ENCODE results near the gene ZNF593.
A peak's percentile ranks its signal among the peaks of the same experiment; 100 is the strongest.

ZNF593 gene

DNA sequence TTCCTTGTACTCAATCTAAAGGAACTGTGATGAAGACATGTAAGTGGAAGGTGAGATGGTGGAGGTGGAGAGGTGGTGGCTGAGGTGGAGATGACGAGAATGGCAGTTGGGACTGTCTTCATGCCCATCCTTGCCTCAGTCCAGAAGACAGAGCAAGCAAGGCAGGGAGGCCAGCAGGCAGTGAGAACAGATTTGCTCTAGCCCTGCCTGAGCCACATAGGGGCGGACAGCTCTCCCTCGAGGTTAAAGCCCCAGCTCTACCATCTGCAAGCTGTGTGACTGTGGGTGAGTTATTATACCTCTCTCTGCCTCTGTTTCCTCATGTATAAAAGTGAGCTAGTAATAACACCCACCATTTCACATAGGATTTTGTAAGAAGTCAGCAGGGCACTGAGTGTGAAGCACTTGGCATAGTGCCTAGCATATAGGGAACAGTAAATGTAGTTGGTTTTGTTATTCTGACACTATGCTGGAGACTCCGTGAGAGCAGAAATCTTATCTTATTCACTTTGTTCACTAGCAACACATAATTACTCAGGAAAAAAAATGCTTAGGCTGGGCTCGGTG, 15.7 kb upstream of the ZNF593 start:
- DNase-seq: no peak

DNA sequence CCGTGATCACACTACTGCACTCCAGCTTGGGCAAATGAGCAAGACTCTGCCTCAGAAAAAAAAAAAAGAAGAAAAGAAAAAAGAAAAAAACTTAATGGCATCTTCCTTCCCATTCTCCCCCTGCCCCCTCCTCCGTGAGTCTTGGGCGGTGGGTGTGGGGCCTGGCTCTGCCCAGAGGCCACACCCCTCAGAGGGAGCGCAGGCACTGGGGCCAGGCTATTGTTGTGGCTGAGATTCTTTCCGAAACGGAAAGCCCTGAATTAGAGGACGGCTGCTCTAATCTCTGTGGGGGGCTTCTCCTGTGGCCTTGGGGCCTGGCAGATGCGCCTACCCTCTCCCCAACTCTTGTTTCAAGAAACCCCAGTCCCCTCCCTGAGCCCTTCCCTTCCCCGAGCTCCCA, 15.0 kb upstream of the ZNF593 start:
- DNase-seq: no peak

DNA sequence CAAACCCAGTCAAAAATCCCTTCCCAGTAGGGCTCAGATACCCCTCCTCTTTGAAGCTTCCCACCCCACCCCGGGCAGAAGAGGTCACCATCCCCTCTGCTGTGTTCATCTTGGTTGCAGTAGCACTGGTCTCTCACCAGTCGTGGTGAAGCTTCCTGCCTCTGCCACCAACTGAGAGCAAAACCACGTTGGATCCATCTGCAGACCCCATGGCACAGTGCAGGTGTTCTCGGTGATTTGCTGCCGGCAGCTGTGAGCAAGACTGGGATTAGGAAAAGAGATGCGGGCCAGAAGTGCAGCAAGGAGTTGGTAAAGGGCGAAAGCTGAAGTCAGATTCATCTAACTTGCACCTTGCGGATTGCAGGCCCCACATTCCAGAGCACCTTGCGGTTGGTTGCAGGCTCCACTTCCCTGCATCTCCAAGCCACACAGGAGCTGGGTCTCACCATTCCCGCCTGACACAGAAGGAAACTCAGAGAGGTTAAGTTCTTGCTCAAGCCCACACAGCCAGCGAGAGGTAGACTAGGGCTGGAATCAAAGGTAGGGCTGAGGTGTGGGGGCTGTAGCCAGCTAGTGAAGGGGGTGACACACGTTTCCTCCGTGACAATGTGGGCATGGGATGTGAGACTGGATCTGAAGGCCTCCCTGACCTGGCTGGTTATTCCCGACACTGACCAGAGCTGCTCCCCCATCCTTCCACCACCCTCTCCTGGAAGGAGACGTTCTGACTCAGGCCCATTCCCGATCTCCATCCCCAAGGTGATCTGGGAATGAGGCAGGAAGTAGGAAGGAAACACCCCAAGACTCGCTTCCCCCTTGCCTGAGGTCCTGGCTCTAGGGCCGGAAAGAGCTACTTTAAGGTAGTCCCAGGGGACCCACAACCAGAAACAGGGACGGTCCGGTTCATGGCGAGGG, 14.1 kb upstream of the ZNF593 start:
- no peak for DNase-seq

DNA sequence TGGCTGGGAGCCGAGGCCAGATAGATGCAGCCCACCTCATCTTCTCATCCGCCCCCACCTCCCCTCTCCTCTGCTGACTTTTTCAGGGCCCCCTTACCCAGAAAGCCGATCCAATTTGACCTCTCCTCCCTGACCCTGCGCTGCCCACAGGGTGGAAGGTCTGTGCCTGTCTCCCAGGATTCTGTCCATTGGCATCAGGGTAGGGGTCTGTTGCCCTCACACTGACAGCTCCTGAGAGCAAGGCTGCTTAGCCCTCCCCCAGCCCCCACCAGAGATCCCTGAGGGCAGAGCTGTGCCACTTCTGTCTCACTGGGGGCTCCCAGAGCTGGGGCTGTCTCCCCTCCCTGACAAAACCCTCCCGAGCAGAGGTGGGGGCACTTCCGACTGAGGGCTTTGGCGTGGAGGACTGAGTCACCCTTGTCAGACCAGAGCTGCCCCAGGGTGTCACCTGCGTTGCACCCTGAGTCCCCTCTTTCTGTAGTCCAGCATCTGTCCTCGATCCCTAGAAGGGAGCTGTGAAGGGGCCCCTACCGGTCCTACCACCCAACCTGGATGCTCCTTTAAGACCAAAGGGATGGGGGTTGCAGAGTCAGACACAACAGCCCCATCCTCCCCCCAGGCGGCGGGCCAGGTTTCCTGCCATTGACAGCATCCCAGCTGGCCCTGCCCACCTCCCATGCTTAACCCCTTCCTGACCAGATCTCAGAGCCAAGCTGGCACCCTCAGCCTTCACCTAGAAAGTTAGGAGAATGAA, 13.2 kb upstream of the ZNF593 start:
- no peak for DNase-seq

DNA sequence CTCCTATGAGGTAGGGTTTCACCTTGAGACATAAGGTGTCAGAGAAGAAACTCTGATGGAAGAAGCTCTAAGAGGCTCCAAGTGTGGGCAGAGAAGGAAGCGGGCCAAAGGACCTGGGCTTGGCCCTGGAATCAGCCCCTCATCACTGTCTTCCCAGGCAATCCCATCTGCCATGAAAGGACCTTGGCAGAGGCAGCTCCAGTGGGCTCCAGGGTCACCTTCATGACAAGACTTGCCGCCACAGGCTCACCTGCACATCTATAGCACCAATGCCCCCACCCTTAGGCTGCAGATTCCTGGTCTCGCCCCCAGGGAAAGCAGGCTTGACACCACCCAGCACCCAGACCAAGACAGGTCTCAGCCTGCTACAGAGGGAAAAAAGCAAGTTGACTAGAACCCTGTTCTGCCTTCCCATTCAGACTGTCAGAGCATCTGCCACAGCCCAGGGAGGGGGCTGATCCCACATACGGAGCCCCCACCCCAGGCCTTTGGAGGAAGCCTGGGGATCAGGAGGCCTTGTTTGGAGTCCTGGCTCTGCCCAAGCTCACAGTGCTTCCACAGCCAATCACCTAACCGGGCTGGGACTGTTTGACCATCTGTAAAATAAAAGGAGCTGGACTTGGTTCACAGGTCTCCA, 11.3 kb upstream of the ZNF593 start:
- no peak for DNase-seq

DNA sequence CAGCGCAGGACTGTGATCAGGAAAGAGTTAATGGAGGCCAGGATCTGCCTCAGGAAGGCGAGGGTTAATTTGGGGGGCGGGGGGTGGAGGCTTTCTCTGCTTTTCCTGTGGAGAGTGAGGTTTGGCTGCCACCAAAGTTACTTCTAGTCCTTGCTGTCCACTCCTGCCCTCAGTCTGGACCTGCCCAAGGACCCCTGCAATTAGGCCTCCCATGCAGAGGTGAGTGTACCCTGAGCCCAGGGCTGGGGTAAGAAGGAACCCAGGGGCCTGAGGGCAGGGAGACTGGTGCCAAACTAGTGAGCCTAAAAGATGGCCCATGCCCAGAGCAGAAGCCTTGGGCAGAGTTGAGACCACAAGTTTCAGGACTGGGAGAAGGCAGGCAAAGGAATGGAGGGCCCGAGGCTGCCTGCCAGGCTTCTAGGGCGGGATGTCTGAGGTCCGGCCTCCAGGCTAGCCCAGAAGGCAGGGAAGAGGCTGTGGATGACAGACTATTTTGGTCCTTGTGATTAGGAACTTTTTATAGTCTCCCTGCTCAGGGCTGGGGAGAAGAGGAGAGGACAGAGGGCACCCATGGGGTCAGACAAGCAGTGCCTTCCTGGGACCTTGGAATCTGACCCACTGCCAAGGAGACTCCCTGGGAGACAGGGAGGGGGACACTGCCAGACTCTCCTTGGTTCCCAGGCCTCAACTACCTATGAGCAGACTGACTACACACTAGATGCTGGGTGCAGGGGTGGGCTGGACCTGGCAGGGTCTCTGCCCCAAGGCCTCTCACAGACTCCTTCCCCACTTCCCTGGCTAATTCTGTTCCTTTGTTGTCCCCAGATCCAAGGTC, 10.6 kb upstream of the ZNF593 start, which contains the start of gene FAM110D:
FAM110D (plus strand) TSS at position 172 of the 835 bp plus-strand sequence. CDS start 2,213 bp downstream, outside the sequence.
- no peak for DNase-seq

DNA sequence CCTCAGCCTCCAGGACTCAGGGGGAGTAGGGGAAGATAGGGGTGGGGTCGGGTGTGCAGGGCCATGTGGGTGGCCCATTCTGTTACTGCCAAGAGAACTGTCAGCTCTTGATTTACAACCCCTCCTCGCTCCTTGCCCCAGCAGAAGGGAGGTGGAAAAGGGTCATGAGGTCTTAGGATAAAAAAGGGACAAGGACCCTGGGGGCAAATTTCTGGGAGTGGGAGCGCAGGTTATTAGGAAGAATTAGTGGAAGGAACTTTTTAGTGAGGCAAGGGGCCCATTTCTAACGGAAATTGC, 10.0 kb upstream of the ZNF593 start:
- DNase-seq: no peak

DNA sequence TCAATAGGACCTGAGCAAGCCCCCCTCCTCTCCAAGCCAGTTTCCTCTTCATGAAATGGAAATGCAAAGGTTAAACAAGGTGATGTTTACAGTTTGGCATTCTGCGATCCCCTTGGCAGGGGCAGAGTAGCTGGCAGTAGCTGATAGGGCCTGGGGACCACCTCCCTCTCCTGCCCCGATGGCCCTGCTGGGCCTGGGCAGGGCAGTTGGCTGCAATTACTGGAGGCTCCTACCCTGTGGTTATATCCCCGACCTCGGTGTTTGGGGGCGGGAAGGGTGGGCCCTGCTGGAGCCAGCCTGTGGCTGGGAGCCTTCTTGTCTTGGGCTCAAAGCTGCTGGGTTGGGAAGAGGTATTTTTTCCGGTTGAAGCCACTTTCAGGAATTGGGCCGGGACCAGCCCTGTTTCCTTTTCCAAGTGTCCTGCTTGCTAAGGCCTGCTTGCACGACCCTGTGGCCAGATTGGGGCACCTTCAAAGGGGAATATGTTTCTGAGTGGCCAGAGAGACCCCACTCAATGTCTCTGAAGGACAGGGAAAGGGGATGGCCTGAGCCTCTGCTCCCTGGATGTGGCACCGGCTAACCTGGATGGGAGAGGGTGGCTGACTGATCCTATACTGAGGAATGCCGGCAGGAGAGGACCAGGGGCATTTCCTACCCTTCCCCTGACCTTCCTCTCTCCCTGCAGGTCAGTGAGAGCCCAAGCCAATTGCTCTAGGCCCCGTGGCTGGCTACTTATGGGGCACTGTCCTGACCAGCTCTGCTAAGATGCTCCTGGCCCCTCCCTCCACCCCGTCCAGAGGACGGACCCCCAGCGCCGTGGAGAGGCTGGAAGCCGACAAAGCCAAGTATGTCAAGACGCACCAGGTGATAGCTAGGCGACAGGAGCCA, 8.9 kb upstream of the ZNF593 start:
- no peak for DNase-seq

DNA sequence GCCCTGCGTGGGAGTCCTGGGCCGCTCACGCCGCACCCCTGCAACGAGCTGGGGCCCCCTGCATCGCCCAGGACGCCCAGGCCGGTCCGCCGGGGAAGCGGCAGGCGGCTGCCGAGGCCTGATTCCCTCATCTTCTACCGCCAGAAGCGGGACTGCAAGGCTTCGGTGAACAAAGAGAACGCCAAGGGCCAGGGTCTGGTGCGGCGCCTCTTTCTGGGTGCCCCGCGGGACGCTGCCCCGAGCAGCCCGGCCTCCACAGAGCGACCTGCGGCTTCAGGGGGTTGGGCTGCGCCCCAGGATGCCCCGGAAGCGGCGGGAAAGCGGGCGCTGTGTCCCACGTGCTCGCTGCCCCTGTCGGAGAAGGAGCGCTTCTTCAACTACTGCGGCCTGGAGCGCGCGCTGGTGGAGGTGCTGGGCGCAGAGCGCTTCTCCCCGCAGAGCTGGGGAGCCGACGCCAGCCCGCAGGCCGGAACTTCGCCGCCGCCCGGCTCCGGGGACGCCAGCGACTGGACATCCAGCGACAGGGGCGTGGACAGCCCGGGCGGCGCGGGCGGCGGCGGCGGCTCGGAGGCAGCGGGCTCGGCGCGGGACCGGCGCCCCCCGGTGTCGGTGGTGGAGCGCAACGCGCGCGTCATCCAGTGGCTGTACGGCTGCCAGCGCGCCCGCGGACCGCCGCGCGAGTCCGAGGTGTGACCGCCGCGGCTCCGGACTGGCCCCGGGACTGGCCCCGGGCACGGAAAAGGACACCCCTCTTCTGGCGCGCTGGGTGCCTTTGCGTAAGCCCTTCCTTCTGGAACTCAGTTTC, 8.1 kb upstream of the ZNF593 start:
- DNase-seq: no peak

DNA sequence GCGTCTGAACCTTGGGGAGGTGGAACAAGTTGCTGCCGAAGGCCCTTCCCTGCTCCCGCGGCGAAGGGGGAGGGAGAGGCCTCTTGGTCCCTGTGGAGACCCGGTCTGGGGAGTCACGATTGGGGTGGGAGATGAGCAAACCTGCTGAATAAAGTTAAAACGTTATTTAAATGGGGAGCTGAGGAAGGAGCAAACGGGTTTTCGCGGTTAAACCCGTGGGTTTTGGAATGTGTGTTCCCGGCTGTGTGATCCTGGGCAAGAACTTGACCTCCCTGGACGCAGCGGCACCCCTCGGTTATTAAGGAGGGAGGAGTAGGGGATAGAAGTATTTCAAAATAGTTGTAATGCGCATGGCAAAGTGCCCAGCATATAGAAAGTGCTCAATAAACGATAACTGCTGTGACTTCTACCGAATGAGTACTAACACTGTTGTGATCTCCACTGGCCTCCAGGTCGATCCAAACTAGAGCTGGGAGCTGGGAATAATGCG, 7.4 kb upstream of the ZNF593 start:
- no peak for DNase-seq

DNA sequence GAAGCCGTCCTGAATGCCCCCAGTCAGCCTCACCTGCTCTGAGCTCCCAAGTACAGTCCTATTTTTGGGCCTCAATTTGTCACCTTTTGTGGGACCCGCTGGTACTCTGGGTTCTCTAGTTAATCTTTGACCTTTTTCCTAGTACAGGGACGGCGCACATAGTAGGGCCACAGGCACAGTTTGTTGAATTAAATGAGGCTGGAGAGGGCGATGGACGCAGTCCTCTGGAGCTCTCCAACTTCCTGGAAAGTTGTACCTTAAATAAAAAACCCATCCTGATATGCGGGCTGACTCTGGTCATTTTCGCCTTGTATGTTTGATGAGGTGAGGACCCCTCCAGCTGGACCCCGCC, 6.0 kb upstream of the ZNF593 start:
- no peak for DNase-seq

DNA sequence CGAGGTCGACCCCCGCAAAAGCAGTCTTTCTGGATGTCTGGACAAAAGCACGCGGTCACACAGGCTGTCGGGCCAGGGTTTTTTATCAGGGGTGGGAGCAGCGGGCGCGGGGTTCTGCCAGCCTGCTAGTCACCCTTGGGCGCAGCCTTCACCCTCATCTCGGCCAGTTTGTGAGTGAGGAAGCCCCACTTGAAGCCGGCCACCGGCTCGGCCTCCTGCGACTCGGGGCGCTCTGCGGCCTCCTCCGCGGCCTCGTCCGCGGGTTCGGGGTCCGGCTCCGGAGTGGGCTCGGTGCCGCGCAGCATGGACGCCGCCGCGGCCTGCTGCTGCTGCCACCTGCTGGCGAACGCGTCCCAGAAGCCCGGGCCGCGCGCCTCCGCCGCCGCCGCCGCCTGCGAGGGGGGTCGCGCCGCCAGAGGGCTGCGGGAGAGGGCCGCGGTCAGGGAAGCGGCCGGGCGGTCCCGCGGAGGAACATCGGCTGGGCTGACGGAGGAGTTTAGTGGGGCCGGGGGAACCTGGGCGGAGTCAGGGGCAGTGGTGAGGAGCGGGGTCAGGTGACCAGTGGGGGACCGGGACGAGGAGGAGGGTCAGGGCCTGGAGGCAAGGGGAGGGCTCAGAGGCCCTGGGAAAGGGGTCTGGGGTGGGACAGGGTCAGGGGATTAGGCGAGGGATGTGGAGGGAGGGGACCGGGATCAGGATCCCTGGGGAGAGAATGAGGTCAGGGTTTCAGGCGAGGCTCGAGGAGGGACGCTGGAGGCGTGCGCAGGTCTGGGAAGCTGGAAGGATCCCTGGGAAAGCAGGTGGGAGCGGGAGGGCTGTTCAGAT, 5.5 kb upstream of the ZNF593 start:
- DNase-seq: no peak

DNA sequence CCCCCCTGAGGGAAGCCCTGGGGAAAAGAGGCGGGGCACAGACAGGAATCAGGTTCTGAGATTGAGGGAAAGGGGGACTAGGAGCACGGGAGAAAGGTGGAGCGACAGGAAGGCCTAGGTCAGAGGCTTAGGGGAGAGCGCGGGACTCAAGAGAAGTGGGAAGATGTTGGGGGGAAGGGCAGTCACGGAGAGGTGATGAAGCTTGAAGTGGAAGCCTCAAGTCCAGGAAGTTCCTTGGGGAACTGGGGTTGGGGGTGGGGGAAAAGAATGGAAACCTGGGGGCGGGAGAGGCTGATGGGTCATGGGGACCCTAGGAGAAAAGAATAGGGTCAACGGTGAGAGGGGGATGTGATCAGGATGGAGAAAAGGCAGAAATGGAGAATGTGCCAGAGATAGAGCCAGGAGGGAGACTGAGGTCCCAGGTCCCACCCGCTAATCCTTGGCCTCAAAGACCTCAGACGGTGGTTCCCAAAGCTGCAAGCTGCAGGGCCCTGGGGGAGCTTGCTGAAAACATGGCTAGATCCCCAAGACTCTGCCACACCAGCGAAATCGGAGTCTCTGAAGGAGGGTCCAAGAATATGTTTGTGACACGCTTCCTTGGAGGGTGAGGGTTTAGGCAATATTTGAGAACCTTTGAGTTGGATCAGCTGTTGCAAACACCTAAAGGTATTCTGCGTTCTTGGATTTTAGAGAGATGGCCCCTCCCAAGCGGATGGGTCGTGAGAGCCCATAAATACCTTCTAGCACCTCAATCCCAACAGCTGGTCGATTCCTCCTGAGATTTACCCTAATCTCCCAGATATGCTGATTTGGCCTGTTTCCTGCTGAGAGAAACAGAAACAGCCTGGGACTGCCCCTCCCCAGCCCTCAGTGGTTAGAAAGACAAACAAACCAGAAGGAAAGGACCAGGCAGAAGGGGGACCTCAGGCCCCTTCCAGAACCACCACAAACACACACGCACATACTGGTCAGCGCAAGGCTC, 4.6 kb upstream of the ZNF593 start:
- no peak for DNase-seq

DNA sequence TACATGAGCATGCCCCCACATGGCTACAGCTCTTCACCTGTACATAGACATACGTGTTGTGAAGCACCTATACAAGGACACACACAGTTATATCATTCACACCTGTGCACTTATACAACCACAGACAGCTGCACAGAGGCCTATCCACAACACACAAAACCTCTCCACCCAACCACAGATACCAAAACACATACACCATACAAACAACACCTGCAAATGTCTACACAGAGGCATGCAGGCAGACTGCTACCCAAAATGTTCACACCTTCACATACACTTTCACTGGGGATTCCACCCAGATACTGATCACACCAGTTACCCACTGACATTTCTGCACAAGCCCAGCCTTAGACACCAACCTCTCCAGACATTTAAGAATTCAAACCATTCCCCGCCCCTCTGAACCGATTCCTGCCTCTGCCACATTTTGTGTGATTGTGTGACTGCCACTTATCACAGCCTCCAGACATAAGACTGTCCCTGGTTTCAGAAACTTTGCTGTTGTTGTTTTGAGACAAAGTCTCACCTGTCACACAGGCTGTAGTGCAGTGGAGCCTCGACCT, 2.9 kb upstream of the ZNF593 start:
- no peak for DNase-seq

DNA sequence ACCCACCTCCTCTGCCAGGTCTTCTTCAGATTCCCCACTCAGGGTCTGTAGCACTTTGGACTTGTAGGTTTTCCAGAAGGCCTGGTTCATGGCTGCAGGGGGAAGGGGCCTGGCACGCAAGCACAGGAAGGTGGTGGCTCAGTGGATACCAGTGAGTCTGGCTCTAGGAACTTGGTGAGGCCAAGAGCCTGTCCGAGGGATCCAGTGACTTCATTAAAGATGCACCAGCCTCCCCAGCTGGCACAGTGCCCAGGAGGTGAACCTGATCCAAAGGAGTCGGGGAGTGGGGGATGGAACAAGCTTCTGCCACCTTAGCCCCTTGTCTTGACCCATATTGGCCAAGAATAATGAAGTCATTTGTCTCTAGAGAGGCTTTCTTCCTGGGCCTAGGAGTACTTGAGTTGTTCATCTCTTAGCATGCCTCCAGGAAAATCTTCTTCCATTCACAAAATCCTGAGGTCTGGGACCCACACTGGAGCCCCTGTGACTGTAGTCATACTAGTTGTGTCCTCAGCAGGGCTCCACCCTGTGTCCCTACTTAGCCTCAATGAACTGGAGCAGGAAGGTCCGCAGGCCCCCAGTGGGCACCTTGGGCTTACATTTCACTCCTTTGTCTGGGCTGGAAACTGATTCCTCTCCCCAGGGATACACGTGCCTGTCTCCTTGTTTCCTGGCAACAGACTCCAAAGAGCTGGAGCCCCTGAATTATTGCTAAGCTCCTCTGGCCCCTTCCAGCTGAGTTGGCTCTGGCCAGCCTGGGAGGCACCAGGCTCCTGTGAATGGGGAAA, 1.1 kb upstream of the ZNF593 start, which contains the start of gene C1orf232:
C1orf232 (minus strand) TSS at position 554 of the 788 bp plus-strand sequence; CDS start at position 90, 464 bp downstream.
- peak; percentile 5 for DNase-seq

DNA sequence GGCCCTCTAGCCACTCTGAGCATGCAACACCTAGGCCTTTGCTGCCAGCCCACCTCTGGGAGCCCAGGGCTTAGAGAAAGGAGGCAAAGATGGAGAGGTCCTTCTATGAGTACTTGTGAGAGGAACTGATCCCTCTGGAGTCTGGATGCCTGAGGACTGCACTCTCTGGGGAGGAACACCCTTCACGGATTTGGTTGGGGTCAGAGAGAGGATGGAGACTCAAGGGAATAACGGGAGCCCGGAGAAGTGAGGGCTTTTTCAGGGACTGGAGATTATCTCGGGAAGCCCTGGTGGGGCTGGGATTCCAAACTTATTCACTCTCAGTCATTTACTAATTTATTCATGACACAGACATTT, 532 bp upstream of the ZNF593 start:
- DNase-seq: no peak

DNA sequence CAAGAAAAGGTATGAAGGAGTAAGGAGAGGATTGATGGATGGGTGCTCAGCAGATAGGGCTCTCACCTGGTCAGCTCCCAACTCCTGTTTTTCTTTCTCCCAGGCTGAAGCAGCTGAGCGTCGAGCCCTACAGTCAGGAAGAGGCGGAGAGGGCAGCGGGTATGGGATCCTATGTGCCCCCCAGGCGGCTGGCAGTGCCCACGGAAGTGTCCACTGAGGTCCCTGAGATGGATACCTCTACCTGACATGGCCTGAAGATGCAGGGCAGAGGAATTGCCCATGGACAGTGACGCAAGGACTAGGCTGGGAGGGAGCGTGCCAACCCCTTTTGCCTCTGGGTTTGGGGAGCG, 739 bp downstream of the ZNF593 start:
- no peak for DNase-seq
